Frontal cortex (tissue), 4 donors: ENCODE measurements around the gene SS18. TPM values are rescaled to one million over a fixed set of nuclear protein-coding genes. Genes with fewer than 3 reads are reported as not detected.
"Not testable (repeated sequence)": the region's sequence is repeated elsewhere in the genome, so short reads cannot be mapped to it uniquely, and the experiment has no call there.

ENCODE experiments used
- DNase-seq, 2 donors: peaks; one replicate each; pipeline ENCODE4 v3.0.0; 2012; ENCODE audit warnings: low spot score in 2 of 2
- FAIRE-seq: peaks from 2 replicates; lab custom pipeline; 2012; peaks lifted over from hg19 to GRCh38; lab: Jason Lieb, UNC
- total RNA-seq: library from RNA; depleted of rRNA; stranded (reverse); fragments of >200 nt; gene quantifications from one replicate; pipeline ENCODE4 v1.2.3, GENCODE V29; 2014
- donor health status: control.
- donor health status: control.
- donor health status: control.

Gene SS18, protein sequence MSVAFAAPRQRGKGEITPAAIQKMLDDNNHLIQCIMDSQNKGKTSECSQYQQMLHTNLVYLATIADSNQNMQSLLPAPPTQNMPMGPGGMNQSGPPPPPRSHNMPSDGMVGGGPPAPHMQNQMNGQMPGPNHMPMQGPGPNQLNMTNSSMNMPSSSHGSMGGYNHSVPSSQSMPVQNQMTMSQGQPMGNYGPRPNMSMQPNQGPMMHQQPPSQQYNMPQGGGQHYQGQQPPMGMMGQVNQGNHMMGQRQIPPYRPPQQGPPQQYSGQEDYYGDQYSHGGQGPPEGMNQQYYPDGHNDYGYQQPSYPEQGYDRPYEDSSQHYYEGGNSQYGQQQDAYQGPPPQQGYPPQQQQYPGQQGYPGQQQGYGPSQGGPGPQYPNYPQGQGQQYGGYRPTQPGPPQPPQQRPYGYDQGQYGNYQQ
- 49.3 TPM for total RNA-seq

GRCh38 chr18:26090130-26091046 is at the start of gene SS18:
TSS of gene SS18 (minus strand) at chr18:26090613. CDS start at chr18:26090569, 44 bp downstream.
- peak; percentile 87 for DNase-seq
- FAIRE-seq: no peak

- DNase-seq: no peak
- FAIRE-seq: no peak
Observed at GRCh38 chr18:26135548-26135947, 45.1 kb upstream of the SS18 start.

- no peak for FAIRE-seq
- DNase-seq: no peak
Observed at GRCh38 chr18:26134107-26134506, 43.7 kb upstream of the SS18 start.

GRCh38 chr18:26133652-26134051 is 43.2 kb upstream of the SS18 start, which contains the start of gene PSMA8:
TSS of gene PSMA8 (plus strand) at chr18:26133869. CDS start at chr18:26133966, 97 bp downstream.
- FAIRE-seq: no peak
- DNase-seq: no peak

DNA sequence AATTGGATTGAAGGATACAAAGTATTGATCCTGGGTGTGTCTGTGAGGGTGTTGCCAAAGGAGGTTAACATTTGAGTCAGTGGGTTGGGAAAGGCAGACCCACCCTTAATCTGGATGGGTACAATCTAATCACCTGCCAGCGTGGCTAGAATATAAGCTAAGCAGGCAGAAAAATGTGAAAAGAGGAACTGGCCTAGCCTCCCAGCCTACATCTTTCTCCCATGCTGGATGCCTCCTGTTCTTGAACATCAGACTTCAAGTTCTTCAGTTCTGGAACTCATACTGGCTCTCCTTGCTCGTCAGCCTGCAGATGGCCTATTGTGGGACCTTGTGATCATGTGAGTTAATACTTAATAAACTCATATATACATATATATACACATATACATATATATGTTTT is 37.8 kb upstream of the SS18 start:
- not testable (repeated sequence) for DNase-seq, FAIRE-seq

DNA sequence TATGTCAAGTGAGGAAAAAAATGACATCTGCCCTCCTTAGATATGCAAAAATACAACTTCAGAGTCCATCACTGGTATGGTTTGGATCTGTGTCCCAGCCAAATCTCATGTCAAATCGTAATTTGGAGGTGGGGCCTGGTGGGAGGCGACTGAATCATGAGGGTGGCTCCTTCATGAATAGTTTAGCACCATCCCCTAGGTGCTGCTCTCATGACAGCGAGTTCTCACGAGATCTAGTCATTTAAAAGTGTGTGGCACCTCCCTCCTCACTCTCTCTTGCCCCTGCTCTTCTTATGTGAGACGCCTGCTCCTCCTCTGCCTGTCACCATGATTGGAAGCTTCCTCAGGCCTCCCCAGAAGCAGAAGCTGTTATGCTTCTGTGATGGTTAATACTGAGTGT is 37.4 kb upstream of the SS18 start:
- no peak for DNase-seq
- no peak for FAIRE-seq

- not testable (repeated sequence) for FAIRE-seq, DNase-seq
Observed at GRCh38 chr18:26121994-26122393, 31.6 kb upstream of the SS18 start.

- no peak for FAIRE-seq
Observed at GRCh38 chr18:26121476-26121875, 31.1 kb upstream of the SS18 start.

GRCh38 chr18:26119246-26119645 is 28.8 kb upstream of the SS18 start:
- FAIRE-seq: no peak
- DNase-seq: no peak

More at GRCh38 chr18:26121476-26121875, 31.1 kb upstream of the SS18 start:
- no peak for DNase-seq

DNA sequence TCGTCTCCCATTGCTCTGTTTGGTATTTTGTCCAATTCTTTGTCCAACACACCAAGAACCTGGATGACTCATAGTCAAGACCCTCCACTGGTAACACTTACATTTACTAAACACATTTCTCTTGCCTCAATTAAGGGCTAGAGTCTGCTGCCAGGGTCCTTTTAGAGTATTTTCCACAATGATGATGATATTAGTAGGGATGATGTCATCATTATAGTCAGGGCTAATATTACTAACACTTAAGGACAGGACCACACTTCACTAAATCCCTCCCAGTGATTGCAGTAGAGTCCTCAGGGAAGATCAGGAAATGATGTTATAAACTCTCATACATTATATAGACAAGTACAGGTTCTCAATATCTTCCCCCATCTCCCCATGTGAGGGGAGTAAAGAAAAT is 13.6 kb upstream of the SS18 start:
- no peak for DNase-seq
- no peak for FAIRE-seq

GRCh38 chr18:26103579-26103978 is 13.2 kb upstream of the SS18 start:
- FAIRE-seq (no peak), DNase-seq (no peak)

DNA sequence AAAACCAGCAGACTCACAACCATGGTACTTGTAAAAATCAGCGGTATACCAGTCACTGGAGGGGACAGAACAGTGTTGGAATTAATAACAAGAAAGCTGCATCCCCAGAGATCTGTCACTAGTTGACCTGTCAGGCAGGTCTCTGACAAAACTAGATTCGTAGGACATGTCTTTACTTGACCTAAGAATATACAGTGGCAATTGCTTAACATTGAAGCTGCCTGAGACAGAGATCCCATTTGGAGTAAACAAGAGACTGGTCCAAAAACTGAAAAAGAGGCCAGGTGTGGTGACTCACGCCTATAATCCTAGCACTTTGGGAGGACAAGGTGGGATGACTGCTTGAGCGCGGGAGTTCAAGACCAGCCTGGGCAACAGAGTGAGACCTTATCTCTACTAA is 7.2 kb upstream of the SS18 start:
- DNase-seq: no peak
- FAIRE-seq: no peak

- FAIRE-seq (no peak), DNase-seq (no peak)
Observed at GRCh38 chr18:26096852-26097251, 6.4 kb upstream of the SS18 start.

- FAIRE-seq: no peak
- no peak for DNase-seq
Observed at GRCh38 chr18:26091047-26091630, 726 bp upstream of the SS18 start.

DNA sequence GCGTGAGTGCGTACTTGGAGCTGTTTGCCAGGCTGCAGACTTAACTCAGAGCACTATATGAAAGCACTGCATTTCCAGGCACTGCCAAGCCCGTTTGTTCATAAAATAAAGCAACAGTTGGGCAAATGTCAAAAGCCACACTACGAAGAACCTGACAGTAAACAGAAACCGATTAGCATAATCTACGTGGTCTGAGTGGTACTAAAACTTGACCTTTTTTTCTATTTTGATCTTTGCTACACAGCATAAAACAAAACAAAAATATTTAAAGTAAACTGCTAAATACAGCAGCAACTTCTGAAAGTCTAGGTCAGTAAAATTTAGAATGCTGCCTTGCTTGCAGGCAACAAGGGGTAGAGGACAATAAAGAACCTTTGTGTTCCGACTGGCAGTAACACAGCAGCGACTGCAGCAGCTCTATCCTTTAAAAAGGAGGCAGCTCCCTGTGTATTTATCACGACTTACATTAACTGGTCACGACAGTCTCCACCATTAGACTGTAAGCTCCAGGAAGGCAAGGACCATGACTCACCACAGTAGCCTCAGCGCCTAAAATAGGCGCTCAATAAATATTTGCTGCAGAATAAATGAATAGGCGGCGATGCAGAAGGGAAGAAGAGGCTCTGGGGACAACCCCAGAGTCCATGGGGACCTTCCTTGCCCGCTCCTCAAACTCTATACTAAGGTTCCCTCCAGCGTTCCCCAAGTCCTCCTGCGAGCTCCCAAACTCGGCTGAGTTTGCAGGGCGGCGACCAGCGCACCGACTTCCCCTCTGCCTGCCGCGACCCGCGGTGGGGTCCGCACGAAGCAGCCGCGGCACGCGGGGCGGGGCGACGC is 902 bp downstream of the SS18 start:
- FAIRE-seq (no peak), DNase-seq (peak; percentile 10 to 55)

- FAIRE-seq (no peak), DNase-seq (peak in 1 of 2 donors; percentile 14)
Observed at GRCh38 chr18:26088487-26088886, 1.9 kb downstream of the SS18 start.

DNA sequence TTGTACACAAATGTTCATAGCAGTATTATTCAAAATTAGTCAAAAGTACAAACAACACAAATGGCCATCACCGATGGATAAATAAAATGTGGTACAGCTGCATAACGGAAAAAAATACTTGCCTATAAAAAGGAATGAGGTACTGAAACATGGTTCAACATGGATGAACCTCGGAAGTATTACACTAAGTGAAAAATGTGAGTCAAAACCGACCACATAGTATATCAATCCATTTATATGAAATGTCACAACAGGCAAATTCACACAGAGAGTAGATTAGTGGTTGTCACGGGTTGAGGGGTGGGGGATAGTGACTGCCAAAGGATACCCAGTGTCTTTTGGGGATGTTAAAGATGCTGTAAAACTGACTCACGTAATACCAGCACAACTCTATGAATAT is 3.5 kb downstream of the SS18 start:
- no peak for FAIRE-seq
- no peak for DNase-seq

- FAIRE-seq (no peak), DNase-seq (no peak)
Observed at GRCh38 chr18:26085056-26085455, 5.4 kb downstream of the SS18 start.

DNA sequence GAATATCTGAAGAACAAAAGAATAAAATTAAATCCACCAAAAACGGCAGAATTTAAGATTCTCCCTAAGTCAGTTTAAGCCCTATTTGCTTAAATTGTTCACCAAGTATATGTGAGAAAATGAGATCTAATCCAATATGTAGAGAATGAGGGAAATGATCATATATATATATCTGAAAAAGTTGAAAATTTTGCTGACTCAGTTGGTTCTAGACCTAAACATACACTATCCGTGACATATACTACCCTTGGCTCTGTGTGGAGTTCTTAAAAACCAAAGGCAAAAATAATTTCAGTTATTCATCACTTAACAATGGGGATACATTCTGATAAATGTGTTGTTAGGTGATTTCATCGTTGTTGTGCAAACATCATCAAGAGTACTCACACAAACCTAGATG is 7.3 kb downstream of the SS18 start:
- FAIRE-seq: no peak

More for the DNA sequence above, 7.3 kb downstream of the SS18 start:
- no peak for DNase-seq
